ENCODE data around the gene GPR35.

GPR35 gene

DNA sequence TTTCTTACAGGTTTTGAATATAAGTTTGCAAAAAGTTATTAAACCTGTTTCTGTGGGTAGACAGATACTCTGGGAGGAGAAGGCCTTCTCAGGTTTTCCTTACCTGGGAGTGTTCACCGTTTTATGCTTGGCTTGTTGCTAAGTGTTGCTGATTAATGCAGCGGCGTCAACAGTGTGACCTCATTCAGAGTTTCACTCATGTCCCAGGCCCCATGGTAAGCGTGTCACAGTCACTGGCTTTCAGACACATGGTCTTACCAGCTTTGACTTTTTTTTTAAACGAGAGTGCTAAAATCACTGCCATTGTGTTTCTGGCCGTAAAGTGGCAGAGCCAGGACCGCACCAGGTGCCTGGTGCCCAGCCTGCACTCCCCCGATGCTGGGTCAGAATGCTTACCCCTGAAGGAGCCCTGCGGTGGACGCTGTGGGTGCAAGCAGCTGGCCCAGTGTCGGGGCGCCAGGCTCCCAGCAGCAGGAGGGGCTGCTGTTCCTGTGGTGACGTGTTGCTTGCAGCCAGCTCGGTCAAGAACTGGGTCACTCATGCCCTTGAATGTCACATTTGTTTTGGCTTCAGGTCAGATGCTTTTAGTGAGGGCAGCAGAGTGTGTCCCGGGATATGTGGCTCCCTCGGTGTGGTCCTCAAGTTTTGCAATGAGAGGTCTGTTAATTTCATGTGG, 35.3 kb upstream of the GPR35 start:
- Histone ChIP-seq H3K36me3 (ENCODE audit: insufficient read depth, low read length) (no peaks in the 10 kb centered on the region), H3K4me3 (ENCODE audit: low read depth, low read length) (no peak overlapping the region), H3K4me1 (ENCODE audit: control insufficient read depth, insufficient read depth, low read length, unreplicated experiment) (peaks cover 18% of the 10 kb centered on the region), H2AFZ (ENCODE audit: low read length, unreplicated experiment) (no peak overlapping the region), H3K79me2 (ENCODE audit: control insufficient read depth, insufficient read depth, low read length, unreplicated experiment) (peaks cover 39% of the 10 kb centered on the region), H3K27me3 (ENCODE audit: insufficient read depth, low read length) (no peaks in the 10 kb centered on the region), H3K27ac (ENCODE audit: low read depth, low read length) (no peak overlapping the region)

DNA sequence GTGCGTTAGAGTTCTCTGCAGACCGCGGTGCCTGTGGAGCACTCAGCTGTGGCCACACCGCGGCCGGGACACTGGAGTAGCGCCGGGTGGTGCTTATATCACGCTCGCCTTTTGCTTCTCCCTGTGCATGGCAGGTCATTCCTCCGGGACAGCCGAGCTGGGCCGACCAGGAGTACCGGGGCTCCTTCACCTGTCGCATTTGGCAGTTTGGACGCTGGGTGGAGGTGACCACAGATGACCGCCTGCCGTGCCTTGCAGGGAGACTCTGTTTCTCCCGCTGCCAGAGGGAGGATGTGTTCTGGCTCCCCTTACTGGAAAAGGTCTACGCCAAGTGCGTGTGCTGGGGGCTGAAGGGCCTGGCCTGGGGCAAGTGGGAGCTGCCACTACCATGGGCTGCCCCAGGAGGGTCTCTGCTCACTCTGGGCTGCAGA, 34.6 kb upstream of the GPR35 start:
- H3K27ac ChIP-seq (ENCODE audit: low read depth, low read length): no peak overlapping the region
- H3K36me3 ChIP-seq (ENCODE audit: insufficient read depth, low read length): no peaks in the 10 kb centered on the region
- no peaks in the 10 kb centered on the region for H3K27me3 ChIP-seq (ENCODE audit: insufficient read depth, low read length)
- H3K4me3 ChIP-seq (ENCODE audit: low read depth, low read length): no peak overlapping the region
- H3K4me1 ChIP-seq (ENCODE audit: control insufficient read depth, insufficient read depth, low read length, unreplicated experiment): peaks cover 13% of the 10 kb centered on the region
- H3K79me2 ChIP-seq (ENCODE audit: control insufficient read depth, insufficient read depth, low read length, unreplicated experiment): peaks cover 32% of the 10 kb centered on the region
- H2AFZ ChIP-seq (ENCODE audit: low read length, unreplicated experiment): no peak overlapping the region

DNA sequence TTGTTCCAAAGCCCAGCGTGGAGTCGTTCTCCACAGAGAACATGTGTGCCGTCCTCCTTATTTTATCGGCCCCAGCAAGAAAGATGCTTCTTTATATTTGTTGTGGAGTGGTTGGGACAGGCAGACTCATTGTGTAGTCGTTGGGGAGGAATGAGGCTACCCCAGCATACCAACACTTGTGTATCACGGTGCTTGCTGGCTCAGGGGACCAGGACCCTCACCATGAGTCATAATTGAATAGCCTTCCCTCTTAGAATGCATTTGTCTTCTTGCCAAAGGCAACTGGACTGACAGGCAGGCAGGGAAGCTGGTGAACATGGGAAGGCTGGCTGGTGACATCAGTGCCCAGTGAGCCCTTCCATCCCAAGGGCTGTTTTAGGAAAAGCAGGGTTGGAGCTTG, 34.1 kb upstream of the GPR35 start:
- Histone ChIP-seq H3K4me1 (ENCODE audit: control insufficient read depth, insufficient read depth, low read length, unreplicated experiment) (peaks cover 13% of the 10 kb centered on the region), H3K79me2 (ENCODE audit: control insufficient read depth, insufficient read depth, low read length, unreplicated experiment) (peaks cover 28% of the 10 kb centered on the region), H3K36me3 (ENCODE audit: insufficient read depth, low read length) (no peaks in the 10 kb centered on the region), H3K27ac (ENCODE audit: low read depth, low read length) (no peak overlapping the region), H2AFZ (ENCODE audit: low read length, unreplicated experiment) (no peak overlapping the region), H3K4me3 (ENCODE audit: low read depth, low read length) (no peak overlapping the region), H3K27me3 (ENCODE audit: insufficient read depth, low read length) (no peaks in the 10 kb centered on the region)

DNA sequence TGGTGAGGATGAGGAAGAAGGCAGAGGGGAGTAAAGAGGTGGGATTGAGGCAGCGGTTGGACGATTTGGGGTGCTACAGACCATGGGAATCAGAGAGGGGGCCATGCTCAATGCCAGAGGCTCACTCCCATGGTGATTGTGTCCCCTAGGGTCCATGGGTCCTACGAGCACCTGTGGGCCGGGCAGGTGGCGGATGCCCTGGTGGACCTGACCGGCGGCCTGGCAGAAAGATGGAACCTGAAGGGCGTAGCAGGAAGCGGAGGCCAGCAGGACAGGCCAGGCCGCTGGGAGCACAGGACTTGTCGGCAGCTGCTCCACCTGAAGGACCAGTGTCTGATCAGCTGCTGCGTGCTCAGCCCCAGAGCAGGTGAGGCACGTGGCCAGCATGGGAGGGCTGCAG, 33.5 kb upstream of the GPR35 start:
- Histone ChIP-seq H2AFZ (ENCODE audit: low read length, unreplicated experiment) (no peak overlapping the region), H3K36me3 (ENCODE audit: insufficient read depth, low read length) (no peaks in the 10 kb centered on the region), H3K27me3 (ENCODE audit: insufficient read depth, low read length) (no peaks in the 10 kb centered on the region), H3K79me2 (ENCODE audit: control insufficient read depth, insufficient read depth, low read length, unreplicated experiment) (peaks cover 28% of the 10 kb centered on the region), H3K4me3 (ENCODE audit: low read depth, low read length) (no peak overlapping the region), H3K27ac (ENCODE audit: low read depth, low read length) (no peak overlapping the region), H3K4me1 (ENCODE audit: control insufficient read depth, insufficient read depth, low read length, unreplicated experiment) (peaks cover 13% of the 10 kb centered on the region)

DNA sequence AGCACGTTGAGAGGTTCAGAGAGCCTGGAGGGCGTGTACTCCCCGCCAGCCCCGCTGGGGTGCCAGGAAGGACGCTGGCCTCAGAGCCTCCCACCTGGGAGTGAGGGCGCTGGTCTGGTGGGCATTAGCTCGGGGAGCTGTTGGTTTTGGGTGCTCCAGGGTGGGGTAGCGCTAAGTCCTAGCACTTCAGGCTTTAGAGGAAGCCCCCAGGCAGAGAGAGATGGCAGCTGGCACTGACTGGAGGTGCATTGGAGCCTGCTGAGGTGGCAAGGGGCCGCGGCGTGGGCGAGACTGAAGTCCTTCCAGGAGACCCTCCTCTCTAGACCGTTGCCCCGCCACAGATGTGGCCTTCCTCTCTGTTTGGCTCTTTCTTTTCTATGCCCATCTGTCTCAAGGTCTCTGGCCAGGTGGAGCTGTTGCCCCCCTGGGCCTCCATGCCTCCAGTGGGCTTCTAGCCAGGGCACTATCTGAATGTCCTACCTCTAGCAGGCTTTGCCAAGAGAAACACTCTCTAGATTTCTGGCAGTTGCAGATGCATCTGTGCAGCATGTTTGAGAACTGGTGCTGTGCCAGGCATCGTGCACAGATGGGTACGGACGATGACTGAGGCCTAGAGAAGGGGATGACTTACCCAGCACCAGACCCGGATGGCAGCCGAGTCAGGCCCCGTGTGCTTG, 32.1 kb upstream of the GPR35 start:
- Histone ChIP-seq H2AFZ (ENCODE audit: low read length, unreplicated experiment) (no peak overlapping the region), H3K36me3 (ENCODE audit: insufficient read depth, low read length) (no peaks in the 10 kb centered on the region), H3K4me3 (ENCODE audit: low read depth, low read length) (no peak overlapping the region), H3K27me3 (ENCODE audit: insufficient read depth, low read length) (no peaks in the 10 kb centered on the region), H3K27ac (ENCODE audit: low read depth, low read length) (no peak overlapping the region), H3K4me1 (ENCODE audit: control insufficient read depth, insufficient read depth, low read length, unreplicated experiment) (peaks cover 6% of the 10 kb centered on the region), H3K79me2 (ENCODE audit: control insufficient read depth, insufficient read depth, low read length, unreplicated experiment) (peaks cover 16% of the 10 kb centered on the region)

DNA sequence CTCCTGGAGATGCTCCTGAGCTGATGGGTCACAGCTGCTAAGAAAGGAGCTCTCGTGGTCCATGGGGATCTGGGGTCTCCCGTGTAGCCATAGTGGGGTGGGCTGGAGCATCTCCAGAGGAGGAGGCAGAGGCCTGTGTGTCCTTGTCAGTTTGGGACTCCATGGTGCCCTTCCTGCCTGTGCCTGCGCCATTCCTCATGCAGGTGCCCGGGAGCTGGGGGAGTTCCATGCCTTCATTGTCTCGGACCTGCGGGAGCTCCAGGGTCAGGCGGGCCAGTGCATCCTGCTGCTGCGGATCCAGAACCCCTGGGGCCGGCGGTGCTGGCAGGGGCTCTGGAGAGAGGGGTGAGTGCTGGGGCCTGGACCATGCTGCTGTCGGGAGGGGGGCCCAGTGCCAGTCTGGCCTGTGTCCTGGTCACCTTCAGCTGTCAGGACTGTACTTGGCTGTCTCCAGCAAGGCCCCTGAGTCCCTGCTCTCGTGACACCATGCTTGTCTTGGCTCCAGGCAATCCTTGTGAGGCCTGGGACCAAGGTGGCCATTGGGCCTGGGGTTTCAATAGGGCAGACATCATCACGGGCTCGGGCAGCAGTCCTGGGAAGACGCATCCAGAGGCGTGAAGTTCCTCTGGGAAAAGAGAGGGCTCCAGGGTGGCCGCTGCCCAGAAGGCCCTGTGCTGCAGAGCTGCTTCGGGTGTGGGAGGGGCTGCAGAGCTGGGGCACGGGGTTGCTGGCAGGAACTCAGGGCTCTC, 31.4 kb upstream of the GPR35 start:
- H3K27ac ChIP-seq (ENCODE audit: low read depth, low read length): no peak overlapping the region
- no peaks in the 10 kb centered on the region for H3K36me3 ChIP-seq (ENCODE audit: insufficient read depth, low read length)
- no peaks in the 10 kb centered on the region for H3K27me3 ChIP-seq (ENCODE audit: insufficient read depth, low read length)
- peaks cover 11% of the 10 kb centered on the region for H3K79me2 ChIP-seq (ENCODE audit: control insufficient read depth, insufficient read depth, low read length, unreplicated experiment)
- H2AFZ ChIP-seq (ENCODE audit: low read length, unreplicated experiment): no peak overlapping the region
- H3K4me3 ChIP-seq (ENCODE audit: low read depth, low read length): no peak overlapping the region
- peaks cover 6% of the 10 kb centered on the region for H3K4me1 ChIP-seq (ENCODE audit: control insufficient read depth, insufficient read depth, low read length, unreplicated experiment)

DNA sequence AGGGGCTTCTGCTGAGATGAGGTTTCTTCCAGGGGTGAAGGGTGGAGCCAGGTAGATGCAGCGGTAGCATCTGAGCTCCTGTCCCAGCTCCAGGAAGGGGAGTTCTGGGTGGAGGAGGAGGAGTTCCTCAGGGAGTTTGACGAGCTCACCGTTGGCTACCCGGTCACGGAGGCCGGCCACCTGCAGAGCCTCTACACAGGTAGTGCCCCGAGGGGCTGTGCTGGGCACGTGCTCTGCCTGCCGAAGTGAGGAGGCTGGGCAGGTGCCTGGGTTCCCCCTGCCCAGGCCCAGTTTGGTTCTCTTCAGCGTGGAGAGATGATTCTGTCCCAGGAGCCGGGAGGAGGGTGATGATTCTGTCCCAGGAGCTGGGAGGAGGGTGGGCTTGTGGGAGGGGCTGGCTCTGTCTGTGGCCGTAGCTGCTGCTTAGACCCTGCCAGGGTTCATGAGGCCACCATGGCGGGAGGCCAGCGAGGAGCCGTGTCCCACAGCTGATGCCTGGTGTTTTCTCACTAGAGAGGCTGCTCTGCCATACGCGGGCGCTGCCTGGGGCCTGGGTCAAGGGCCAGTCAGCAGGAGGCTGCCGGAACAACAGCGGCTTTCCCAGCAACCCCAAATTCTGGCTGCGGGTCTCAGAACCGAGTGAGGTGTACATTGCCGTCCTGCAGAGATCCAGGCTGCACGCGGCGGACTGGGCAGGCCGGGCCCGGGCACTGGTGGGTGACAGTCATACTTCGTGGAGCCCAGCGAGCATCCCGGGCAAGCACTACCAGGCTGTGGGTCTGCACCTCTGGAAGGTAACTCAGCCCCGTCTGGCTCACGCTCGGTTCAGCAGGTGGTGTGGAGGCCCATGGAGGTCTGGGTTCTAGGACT, 30.5 kb upstream of the GPR35 start:
- H3K27me3 ChIP-seq (ENCODE audit: insufficient read depth, low read length): no peaks in the 10 kb centered on the region
- peaks cover 3% of the 10 kb centered on the region for H3K79me2 ChIP-seq (ENCODE audit: control insufficient read depth, insufficient read depth, low read length, unreplicated experiment)
- peaks cover 6% of the 10 kb centered on the region for H3K4me1 ChIP-seq (ENCODE audit: control insufficient read depth, insufficient read depth, low read length, unreplicated experiment)
- H3K27ac ChIP-seq (ENCODE audit: low read depth, low read length): no peak overlapping the region
- no peak overlapping the region for H2AFZ ChIP-seq (ENCODE audit: low read length, unreplicated experiment)
- H3K4me3 ChIP-seq (ENCODE audit: low read depth, low read length): no peak overlapping the region
- H3K36me3 ChIP-seq (ENCODE audit: insufficient read depth, low read length): no peaks in the 10 kb centered on the region

DNA sequence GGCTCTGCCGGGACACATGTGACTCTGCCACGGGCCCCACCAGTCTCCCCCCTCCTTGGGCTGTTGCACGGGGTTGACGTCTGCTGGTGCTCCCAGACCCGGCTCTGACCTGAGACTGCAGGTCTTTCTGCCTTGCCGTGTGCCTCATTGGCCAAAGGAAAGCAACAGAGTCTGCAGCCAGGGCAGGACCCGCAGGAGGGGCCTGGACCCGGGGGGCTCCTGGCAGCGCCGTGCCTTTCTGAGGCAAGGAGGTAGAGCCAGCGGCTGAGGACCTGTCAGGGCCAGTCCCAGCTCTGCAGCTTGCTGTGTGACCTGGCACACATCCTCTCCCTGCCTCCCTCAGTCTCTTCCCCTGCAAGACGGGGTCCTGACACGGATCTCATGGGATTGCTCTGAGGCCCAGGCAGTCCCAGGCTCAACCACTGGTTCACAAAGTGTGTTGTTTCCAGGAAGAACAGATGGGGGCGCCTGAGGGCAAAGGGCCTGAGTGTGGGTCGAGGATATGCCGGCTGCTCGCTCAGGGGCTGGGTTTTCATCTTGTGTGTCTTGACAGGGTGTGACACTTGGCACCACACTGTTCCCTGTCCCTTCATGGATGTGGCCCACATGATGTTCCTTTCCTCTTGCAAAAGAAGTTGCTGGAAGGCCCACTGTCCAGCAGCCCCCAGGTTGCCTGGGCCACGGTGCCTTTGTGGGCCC, 29.8 kb upstream of the GPR35 start:
- H3K27ac ChIP-seq (ENCODE audit: low read depth, low read length): no peak overlapping the region
- no peaks in the 10 kb centered on the region for H3K27me3 ChIP-seq (ENCODE audit: insufficient read depth, low read length)
- H3K36me3 ChIP-seq (ENCODE audit: insufficient read depth, low read length): no peaks in the 10 kb centered on the region
- peaks cover 6% of the 10 kb centered on the region for H3K4me1 ChIP-seq (ENCODE audit: control insufficient read depth, insufficient read depth, low read length, unreplicated experiment)
- H2AFZ ChIP-seq (ENCODE audit: low read length, unreplicated experiment): no peak overlapping the region
- H3K79me2 ChIP-seq (ENCODE audit: control insufficient read depth, insufficient read depth, low read length, unreplicated experiment): peaks cover 3% of the 10 kb centered on the region
- H3K4me3 ChIP-seq (ENCODE audit: low read depth, low read length): no peak overlapping the region

DNA sequence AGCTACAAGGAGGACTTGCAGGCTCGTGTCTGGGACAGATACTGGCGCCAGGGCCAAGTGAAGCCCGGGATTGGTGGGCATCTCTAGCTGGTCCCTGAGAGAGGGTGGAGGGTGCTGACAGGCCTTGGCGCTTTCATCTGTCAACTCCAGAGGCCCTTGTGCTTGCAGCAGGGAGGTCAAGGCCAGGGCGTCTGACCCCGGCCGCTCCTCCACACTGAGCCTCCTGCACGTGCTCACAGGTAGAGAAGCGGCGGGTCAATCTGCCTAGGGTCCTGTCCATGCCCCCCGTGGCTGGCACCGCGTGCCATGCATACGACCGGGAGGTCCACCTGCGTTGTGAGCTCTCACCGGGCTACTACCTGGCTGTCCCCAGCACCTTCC, 29.2 kb upstream of the GPR35 start:
- Histone ChIP-seq H3K4me3 (ENCODE audit: low read depth, low read length) (no peak overlapping the region), H3K27me3 (ENCODE audit: insufficient read depth, low read length) (no peaks in the 10 kb centered on the region), H3K79me2 (ENCODE audit: control insufficient read depth, insufficient read depth, low read length, unreplicated experiment) (peaks cover under 1% of the 10 kb centered on the region), H3K4me1 (ENCODE audit: control insufficient read depth, insufficient read depth, low read length, unreplicated experiment) (peaks cover 4% of the 10 kb centered on the region), H2AFZ (ENCODE audit: low read length, unreplicated experiment) (no peak overlapping the region), H3K27ac (ENCODE audit: low read depth, low read length) (no peak overlapping the region), H3K36me3 (ENCODE audit: insufficient read depth, low read length) (no peaks in the 10 kb centered on the region)

DNA sequence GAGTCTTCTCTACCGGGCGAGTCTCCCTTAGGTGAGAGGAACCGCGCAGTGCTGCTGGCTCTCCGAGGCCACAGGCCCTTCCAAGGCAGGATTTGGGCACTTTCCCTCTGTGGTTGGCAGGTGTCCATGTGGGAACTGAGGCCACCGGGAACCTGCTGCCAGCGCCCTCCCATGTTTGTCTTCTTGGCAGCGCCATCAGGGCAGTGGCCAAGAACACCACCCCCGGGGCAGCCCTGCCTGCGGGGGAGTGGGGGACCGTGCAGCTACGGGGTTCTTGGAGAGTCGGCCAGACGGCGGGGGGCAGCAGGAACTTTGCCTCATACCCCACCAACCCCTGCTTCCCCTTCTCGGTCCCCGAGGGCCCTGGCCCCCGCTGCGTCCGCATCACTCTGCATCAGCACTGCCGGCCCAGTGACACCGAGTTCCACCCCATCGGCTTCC, 28.8 kb upstream of the GPR35 start:
- H3K4me3 ChIP-seq (ENCODE audit: low read depth, low read length): no peak overlapping the region
- no peaks in the 10 kb centered on the region for H3K4me1 ChIP-seq (ENCODE audit: control insufficient read depth, insufficient read depth, low read length, unreplicated experiment)
- no peak overlapping the region for H3K27ac ChIP-seq (ENCODE audit: low read depth, low read length)
- no peaks in the 10 kb centered on the region for H3K27me3 ChIP-seq (ENCODE audit: insufficient read depth, low read length)
- H3K79me2 ChIP-seq (ENCODE audit: control insufficient read depth, insufficient read depth, low read length, unreplicated experiment): no peaks in the 10 kb centered on the region
- no peak overlapping the region for H2AFZ ChIP-seq (ENCODE audit: low read length, unreplicated experiment)
- no peaks in the 10 kb centered on the region for H3K36me3 ChIP-seq (ENCODE audit: insufficient read depth, low read length)
